HG03565 (cell line): ENCODE measurements around the gene ULK2.

ENCODE experiments used
- ATAC-seq: cut with Tn5 transposase; IDR thresholded peaks from one replicate; pipeline ENCODE4 v1.9.1; 2021; ENCODE audit warnings: mild to moderate bottlenecking, moderate library complexity; ENCODE audit not compliant: unreplicated experiment

ULK2 gene

DNA sequence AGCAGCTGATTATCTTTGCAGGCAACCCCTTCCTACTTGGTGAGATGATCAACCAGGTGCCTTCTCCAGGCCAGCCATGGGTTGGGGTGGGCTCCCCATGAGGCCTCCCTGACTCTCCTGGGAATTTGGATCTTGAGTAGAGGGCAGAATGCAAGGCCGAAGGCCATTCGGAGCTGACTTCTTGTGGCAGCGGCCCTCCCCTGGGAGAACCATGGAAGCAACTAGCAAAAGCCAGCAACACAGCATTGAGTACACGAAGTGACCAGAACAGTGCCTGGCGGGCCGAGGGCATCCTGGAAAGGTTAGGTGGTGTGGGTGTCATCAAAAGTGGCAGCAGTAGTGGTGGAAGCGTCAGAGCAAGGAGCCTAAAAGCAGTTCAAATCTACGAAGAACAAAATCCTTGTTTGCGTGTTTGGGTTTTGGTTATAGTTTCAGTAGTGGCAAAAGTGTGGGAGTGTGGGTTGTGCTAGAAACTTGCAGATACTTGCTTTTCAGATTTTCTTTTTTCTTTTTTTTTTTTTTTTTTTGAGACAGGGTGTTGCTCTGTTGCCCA is 117.6 kb downstream of the ULK2 start:
- no peak for ATAC-seq

DNA sequence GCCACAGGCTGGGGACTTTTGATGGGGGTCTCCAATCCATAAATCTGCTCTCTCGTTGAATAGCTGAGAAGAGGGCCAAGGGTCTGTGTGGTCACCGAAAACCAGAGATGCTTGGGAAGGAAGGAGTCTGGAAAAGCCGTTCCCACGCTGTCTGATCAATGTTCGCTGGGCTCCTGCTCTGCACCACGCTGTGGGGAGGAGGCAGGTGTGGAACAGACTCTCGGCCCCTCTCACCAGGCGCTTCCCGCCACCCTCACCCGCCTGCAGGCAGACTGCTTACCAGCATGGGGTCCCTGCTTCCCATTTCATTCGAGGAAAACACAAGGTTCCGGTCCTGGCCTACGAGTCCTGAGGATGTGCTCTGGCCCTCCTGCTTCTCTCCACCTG is 118.9 kb downstream of the ULK2 start:
- no peak for ATAC-seq

DNA sequence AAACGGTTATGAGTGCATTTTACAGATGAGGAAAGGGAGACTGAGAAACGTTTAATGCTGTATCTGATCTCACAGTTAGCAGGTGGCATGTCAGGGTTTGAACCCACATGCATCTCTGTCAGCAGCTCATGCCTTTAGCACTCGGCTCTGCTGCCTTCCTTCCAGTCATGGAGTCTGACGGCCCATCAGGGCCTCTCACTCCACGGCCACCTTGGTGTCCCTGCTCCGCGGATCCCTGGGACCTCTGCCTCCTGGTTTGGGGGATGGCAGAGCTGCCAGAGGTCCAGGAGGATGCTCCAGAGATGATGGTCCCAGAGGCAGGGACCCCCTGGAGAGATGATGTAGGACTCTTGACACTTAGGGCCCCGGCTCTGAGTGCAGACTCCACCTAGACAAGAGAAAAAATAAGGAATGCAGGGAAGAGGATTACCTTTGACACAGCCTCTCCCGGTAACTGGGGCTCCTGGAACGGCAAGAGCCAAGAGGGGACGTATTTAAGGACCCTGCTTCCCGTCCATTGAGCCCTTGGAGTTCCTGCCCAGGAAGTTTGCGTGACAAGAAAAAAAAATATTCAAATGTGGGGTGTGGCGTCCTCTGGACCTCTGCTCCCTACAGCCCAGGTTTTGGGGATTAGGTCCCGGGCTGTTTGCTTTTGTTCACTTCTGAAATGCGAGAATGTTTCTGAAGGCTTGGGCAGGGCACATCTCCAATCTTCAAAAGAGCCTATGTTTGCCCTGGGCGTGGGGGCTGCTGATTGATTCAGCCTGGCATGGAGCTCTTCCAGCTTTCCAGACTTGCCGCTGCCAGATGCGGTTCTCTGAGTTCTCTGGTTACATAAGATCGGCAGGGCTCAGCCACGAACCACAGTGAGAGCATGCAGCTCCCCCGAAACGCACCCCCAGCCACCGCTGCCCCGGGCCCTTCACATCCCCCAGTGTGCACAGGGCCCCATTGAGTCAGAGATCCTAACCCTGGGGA is 119.6 kb downstream of the ULK2 start, which contains the start of gene ALDH3A1:
Gene ALDH3A1 (minus strand): TSS at position 470 of the 978 bp plus-strand sequence. CDS start 3,169 bp downstream, outside the sequence.
- no peak for ATAC-seq

DNA sequence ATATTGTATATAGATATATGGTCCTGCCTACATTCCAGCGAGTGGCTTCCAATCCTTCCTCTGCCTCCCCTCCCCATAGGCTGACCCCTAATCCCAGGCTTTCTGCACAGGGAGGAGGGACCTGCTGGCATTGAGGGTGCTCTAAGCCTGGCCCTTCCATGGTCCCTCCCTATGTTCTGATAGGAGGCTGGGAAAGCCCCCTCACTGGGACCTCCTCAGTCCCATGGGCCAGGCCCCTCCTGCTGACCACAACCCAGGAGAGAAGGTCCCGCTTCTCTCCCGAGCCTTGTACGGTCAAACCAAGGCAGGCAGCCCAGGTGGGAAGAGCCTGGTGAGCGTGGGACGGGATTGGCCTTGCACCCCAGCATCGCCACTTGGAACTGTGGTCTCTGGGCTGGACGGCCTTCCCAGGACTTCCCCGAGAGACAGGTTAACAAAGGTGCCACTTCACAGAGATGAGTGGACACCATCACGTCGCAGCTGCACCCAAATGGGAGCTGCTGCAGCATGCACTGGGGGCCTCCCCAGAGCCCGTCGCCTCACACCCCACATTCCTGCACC is 120.5 kb downstream of the ULK2 start:
- no peak for ATAC-seq

DNA sequence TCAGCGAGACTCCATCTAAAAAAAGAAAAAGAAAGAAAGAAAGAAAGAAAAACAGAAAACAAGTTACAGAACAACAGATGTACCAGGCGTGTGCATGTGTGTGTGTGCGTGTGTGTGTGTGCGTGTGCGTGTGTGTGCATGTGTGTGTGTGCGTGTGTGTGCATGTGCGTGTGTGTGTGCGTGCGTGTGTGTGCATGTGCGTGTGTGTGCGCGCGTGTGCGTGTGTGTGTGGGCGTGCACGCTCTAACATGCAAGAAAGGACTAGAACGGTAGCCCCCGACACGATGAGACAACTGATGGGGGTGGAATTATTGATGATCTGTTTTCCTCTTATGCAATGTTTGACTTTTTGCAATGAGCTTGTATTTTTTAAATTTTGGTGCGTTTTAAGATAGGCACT is 121.2 kb downstream of the ULK2 start:
- ATAC-seq: no peak

DNA sequence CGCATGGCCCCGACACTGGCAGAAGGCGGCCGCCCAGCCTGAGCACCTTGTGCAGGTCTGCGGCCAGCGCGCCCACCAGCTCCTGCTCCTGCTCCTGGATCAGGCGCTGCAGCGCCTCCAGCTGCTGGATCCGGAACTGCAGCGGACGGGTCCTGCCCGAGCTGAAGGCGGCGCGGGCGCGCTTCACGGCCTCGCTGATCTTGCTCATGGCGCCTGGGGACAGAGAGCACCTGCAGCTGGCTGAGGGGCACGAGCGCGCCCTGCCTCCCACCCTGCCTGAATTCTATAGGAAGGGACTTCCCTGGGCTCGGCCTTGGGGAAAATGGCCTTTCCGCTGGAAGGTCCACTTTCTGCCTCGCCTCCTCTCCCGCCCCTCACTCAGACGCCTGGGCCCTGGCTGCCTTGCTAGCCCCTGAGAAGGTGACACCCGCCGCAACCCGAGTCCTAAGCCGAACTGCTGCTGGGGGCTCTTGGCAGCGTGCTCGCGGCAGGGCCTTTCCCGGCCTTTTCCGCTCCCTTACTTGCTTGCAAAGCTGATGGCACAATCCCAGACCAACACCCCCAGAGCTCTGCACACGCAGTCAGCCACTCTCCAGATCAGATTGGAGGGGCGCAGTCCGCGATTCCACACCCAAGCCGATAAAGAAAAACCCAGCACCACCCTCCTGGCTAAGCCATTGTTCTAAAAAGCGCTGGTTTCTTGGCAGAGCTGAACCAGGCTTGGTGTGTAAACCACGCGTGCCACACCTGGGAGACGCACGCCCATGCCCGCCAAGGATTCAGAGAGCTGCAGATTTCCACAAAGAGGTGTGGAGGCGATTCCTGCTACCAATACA is 122.6 kb downstream of the ULK2 start:
- ATAC-seq: no peak

DNA sequence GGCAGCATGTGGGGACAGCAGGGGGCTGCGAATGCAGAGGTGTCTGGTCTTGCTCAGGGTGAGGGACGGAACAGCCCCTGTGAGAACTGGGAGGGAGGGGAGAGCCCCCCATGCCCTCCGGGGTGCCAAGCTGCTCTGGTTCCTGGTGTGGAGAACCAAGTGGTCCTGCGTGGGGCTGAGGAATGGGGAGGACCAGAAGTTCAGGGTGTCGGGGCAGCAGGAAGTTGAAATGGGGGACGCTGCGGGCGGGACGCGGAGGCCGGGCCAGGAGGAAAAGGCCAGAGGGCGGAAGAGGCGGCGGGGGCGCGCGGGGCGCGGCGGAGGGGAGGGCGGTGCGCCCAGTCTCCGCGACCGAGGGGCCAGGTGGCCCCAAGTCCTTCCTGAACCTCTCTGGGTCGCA is 123.2 kb downstream of the ULK2 start:
- no peak for ATAC-seq

DNA sequence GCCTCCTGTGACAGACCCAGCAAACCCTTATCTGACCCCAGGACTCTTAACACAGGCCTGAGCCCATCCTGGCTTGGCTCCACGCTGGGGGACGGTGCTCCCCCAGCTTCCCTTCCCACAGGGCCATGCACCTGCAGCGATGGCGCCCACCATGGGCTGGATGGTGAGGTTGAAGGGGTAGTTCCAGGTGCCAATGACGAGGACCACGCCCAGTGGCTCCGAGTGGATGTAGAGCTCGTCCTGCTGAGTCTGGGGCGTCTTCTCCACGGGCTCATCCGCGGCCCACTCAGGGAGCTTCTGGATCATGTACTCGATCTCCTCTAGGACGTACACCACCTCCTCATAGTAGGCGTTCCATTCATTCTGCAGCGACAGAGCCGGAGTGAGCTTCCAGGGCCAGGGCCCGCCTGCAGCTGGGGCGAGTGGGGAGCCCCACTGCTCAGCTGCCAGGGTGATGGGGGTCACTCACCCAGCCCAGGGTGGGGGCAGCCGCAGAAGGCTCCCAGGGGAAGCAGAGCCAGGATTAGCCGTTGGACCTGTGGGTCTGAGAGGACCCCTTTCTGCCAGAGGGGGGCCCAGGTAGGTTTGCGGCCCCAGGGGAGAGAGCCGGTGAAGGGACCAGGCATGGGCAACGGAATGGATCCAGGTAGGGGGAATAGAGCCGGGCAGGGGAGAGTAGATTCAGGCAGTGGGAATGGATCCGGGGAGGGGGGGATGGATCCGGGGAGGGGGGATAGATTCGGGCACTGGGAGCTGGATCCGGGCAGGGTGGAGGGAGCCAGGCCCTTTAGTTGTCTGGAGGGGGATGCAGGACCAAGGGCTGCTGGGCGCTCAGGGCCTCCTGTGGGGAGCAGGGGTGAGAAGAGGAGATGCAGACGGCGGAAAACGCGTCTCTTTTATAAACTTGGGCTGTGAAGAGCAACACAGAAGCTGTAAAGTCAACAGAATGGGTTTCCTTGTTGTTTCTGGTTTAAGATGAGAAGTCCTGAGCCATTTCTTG is 124.3 kb downstream of the ULK2 start:
- ATAC-seq: no peak

DNA sequence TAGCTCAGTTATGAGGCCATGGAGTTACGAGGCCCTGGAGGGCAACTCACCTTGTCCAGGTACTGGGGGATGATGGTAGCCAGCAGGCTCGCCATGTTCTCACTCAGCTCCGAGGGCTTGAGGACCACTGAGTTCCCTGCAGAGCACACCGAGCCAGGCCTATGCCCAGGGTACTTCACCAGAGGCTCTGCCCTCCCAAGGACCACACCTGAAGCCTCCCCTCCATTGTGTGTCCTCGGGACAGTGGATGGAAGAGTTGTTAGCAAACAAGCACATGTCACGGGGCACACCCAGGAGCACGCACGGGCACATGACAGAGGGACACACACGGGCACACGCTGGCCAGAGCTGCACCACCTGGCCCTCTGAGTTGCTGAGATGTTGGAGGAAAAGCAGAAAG is 125.2 kb downstream of the ULK2 start:
- ATAC-seq: no peak

DNA sequence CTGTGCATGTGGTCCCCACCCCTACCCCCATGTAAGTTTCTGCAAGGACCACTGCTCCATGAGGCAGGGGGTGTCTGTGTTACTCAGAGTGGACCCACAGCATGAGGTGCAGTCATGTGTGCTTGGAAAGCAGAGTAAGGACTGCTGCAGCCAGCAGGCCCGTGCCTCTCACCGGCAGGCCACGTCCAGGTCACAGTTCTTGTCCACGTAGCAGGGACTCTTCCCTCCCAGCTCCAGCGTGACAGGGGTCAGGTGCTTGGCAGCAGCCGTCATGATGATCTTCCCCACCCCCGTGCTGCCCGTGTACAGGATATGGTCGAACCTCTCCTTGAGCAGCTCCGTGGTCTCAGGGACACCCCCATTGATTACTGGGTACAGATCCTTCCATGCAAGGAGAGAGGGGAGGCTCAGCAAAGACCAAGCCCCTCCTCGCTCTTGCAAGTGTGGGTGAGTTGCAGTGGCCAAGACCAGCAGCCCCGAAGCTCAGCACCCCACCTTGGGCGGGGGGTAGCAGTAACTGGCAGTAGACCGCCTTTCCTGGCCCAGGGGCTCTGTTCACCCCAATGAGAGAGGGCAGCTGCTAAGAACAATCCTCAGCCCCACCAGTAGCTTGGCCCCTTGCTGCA is 125.8 kb downstream of the ULK2 start:
- ATAC-seq: no peak

DNA sequence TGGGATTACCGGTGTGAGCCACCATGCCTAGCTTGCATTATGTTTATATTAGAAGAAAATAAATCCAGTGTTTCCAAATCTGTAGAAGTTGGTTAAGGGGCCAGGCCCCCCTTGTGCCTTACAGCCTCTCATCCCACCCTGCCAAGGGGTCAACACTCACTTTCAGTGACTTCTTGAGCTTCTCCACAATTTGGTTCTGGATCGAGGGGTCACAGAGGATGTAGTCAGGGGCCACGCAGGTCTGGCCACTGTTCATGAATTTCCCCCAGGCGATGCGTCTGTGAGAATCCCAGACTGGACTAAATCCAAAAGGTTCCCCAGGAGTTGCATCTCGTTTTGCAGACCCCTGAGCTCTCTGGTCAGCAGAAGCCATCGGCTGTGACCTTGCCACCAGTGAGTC is 126.8 kb downstream of the ULK2 start:
- no peak for ATAC-seq

DNA sequence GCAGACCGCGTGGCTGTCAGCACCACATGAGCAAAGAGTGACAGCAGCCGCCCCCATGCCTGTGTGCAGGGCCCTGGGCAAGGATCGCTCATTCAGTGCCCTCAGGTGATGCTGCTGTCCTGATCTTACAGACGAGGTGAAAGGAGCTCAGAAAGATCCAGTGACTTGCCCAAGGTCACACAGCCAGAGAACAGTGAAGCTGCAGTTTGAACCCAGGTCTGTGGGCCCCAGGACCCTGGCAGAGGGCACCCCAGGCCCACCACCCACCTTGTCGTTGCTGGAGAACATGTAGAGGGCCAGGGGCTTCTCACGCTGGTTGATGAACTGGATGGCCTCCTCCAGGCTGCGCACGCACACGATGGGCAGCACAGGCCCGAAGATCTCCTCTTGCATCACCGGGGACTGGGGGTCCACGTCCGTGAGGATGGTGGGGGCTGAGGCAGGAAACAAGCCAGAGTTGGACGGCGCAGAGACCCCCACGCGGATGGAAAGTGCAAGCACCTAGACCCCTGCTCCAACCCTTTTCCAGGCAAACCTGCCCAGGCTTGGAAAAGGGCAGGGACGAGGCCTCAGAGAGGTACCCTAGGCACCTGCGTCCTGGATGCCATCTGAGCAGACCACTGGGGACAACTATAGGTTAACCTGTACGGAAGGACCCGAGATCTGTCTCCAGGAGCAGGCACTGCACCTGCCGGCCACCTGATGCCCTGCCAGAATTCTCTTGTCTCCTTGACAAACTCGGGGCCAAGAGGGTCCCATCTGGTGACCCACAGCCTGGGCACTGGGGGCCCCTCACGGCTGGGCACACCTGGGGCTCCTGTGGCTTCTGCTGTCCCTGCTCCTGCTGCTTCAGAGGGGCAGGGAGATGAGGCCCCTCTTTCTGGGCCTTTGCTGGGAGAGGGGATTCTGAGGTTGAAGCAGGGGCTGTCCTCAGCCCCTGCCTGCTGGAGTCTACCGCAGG is 128.2 kb downstream of the ULK2 start:
- no peak for ATAC-seq

DNA sequence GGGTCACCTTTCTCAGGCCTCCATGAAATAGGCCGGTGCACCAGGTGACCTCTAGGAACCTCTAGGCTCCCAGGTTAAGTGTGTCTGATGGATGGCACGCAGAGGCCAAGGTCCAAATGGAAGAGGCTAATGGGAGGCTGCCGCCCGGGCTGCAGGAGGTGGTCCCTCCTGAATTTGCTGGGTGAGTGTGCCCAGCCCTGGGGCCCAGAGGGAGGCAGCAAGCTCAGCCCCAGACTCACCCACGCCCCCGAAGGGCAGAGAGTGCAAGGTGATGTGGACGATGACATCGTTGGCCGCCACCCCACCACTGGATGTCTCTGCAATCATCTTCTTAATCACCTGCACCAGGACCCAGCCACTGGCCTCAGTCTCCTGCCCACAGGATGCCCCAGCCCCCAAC is 129.0 kb downstream of the ULK2 start:
- ATAC-seq: no peak

DNA sequence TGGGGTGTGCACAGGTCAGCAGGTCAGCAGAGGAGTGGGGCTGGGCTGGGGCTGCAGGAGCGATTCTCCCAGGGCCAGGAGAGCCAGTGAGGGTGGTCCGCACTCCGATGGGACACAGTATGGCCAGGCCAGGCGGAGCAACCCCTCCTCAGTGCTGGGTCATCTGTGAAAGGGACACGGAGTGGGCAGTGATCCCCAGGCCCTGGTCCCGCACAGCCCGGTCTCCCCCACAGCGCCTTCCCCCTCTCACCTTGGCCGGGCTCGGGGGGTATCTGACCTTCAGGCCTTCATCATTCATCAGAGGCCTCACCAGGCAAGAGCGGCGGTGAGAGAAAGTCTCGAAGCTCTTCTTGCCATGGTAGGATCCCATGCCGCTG is 129.7 kb downstream of the ULK2 start:
- no peak for ATAC-seq

DNA sequence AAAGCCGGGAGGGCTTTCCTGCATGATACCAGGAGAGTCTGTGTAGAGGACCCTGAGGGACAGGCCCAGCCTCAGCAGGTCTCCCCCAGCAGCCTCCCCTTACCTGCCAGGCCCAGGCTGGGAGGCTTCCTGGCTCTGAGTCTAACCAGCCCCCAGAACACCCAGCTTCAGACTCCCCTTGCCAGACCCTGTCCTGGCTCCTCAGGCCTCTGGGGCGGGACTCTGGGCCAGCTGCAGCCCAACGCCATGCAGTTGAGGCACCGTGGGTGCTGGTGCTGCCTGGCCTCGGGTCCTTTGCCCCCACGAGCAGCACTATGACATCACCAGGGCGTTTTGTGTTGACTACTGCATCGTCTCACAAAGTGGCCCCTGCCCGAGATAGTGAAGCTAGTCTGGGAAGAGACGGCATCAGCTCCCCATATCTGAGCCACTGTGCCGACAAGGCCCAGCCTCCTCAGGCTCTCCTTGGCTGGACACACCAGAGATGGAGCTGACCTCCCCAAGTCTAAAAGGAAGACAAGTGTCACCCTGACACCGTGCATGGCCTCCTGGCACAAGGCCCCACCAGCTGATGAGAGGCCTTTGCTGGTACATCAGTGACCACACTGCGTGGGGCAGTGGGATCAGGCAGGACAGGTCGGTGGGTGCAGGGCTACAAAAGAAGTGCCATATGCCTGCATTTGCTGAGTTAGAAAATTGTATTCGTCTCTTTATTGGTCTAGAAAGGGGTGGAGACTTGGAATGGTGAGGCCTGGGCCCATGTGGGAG is 130.2 kb downstream of the ULK2 start:
- ATAC-seq: no peak

DNA sequence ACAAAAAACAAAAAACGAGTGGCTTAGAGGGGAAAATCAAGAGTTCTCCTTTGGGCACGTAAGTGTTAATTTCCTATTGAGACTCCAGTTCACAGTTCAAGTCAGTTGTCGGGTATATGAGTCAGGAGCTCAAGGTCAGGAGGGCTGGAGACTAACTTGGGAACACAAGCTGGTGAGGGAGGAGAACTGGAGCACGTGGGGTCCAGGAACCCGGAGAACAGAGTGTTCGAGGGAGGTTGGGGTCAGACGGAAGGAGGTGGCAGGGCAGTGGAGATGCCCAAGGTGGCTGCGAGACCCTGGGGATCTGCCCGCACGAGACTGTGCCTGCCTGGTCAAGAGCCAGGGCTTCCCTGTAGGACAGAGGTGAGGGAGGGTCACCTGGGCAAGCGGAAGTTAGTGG is 131.7 kb downstream of the ULK2 start:
- no peak for ATAC-seq

DNA sequence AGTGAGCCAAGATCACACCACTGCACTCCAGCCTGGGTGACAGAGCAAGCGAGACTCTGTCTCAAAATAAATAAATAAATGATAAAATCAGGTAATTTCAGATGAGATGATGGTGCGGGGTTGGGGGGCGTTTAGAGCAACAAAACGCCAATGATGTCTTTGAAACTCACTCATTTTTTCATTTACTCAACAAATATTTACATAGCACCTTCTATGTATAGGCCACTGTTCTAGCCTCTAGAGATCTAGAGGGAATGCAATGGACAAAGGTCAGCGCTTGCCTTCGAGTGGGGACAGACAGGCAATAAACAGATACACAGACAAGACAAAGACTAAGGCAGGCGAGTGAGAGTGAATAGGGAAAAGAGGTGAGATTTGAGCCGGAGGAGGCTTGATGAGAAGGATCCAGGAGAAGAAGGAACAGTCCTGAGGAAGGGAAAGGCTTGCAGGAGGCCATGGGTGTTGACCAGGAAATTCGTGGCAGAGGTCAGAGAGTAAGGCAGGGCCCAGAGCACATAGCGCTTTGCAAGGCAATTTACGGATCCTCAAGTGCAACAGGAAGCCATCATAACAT is 133.7 kb downstream of the ULK2 start:
- no peak for ATAC-seq
